Tibial nerve (tissue), 4 donors: Measurements from ENCODE around the gene MPZL3.
"Not testable (repeated sequence)": the region's sequence is repeated elsewhere in the genome, so short reads cannot be mapped to it uniquely, and the experiment has no call there.

Experiments used
- EP300 ChIP-seq, 2 donors: sonication (generic); formaldehyde crosslinking; IDR thresholded peaks; one replicate each; pipeline ENCODE4 v1.6.1; 2017; ENCODE audit warnings: antibody characterized with exemption in 2 of 2, mild to moderate bottlenecking in 1 of 2
- TF ChIP-seq, protein P1 (sequence below), 5 experiments: fragments of 200-600 bp in 3 of 5; fragments of 450-650 bp in 2 of 5; sonication (generic) in 3 of 5; IDR thresholded peaks; one replicate each; pipeline ENCODE4 v1.5.1; 2016 to 2019; ENCODE audit warnings: antibody characterized with exemption in 5 of 5, mild to moderate bottlenecking in 3 of 5, moderate library complexity in 2 of 5

- TF ChIP-seq, protein P1, sequence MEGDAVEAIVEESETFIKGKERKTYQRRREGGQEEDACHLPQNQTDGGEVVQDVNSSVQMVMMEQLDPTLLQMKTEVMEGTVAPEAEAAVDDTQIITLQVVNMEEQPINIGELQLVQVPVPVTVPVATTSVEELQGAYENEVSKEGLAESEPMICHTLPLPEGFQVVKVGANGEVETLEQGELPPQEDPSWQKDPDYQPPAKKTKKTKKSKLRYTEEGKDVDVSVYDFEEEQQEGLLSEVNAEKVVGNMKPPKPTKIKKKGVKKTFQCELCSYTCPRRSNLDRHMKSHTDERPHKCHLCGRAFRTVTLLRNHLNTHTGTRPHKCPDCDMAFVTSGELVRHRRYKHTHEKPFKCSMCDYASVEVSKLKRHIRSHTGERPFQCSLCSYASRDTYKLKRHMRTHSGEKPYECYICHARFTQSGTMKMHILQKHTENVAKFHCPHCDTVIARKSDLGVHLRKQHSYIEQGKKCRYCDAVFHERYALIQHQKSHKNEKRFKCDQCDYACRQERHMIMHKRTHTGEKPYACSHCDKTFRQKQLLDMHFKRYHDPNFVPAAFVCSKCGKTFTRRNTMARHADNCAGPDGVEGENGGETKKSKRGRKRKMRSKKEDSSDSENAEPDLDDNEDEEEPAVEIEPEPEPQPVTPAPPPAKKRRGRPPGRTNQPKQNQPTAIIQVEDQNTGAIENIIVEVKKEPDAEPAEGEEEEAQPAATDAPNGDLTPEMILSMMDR (IDR thresholded peaks at IDR 0.05): not testable (repeated sequence)
- not testable (repeated sequence) for TF ChIP-seq EP300 (IDR thresholded peaks at IDR 0.05)
These were observed 61.1 kb downstream of the MPZL3 start for GRCh38 chr11:118190942-118191506.
